ENCODE results near the gene KRT38. TPM values are rescaled to one million over a fixed set of nuclear protein-coding genes. Genes with fewer than 3 reads are reported as not detected.

KRT38 gene
- total and polyA plus RNA-seq, 2 of the 8 experiments (the other 6 are each of a cell fraction or from before 2014, with no cell fraction given), result not detected

DNA sequence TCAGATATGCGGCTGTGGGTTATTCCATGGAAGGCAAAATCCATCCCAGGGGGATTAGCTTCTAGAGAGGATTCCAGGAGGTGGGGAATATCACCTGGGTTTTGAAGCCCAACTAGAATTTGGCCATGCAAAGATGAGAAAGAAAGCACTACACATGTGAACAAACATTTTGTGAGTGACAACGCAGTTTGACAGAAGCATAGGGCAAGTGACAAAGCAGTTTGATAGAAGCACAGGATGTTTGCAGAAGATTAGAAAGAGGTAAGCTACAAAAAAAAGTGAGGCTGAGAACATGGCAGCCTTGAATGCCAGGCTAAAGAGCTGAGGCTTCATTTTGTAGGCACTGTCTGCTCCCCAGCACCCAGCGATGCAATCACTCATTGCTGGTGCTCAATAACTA, 12.3 kb upstream of the KRT38 start:
- no peaks in the 10 kb centered on the region; the same call in 1 of the 2 replicates for H3K23me2 ChIP-seq (ENCODE audit: low read depth, low read length)
- H3K27me3 ChIP-seq (replicated peaks in 1 of 4; ENCODE audit: control insufficient read depth in 3 of 4, extremely low read depth in 1 of 4, insufficient read depth in 3 of 4, low read length in 3 of 4), result no peaks in the 10 kb centered on the region
- H3K18ac ChIP-seq (ENCODE audit: extremely low read depth, low read length), result no peak overlapping the region
- no peak overlapping the region for H3K14ac ChIP-seq (ENCODE audit: insufficient read length)
- no peak overlapping the region for H3K4ac ChIP-seq (replicated peaks; ENCODE audit: insufficient read length, low read depth, low read length)
- H3K79me1 ChIP-seq (ENCODE audit: low read depth, low read length), result no peaks in the 10 kb centered on the region
- no peak overlapping the region for H2BK12ac ChIP-seq (ENCODE audit: low read depth, low read length)
- H3K4me2 ChIP-seq (ENCODE audit: insufficient read depth in 1 of 2, low read depth in 2 of 2, low read length in 2 of 2), result no peak overlapping the region
- H4K5ac ChIP-seq (ENCODE audit: insufficient read length, low read depth, low read length), result no peak overlapping the region
- FAIRE-seq (no peak), DNase-seq (ENCODE audit: low read depth in 1 of 2, low spot score in 2 of 2) (no peak)
- no peak overlapping the region for H3K9ac ChIP-seq (replicated peaks in 1 of 4; ENCODE audit: extremely low read depth in 1 of 4, low read depth in 3 of 4, low read length in 3 of 4)
- H2BK5ac ChIP-seq (ENCODE audit: low read depth, low read length), result no peak overlapping the region
- H2AFZ ChIP-seq (ENCODE audit: low read length), result no peak overlapping the region
- TF ChIP-seq KDM1A (IDR thresholded peaks at IDR 0.05; ENCODE audit: borderline replicate concordance, low read length), result no peak
- no peak for TF ChIP-seq TAF7 (optimal IDR thresholded peaks at IDR 0.05; ENCODE audit: borderline replicate concordance, low read depth, low read length)
- TF ChIP-seq POLR2A (IDR thresholded peaks at IDR 0.05; ENCODE audit: control extremely low read depth in 1 of 2, low read depth in 2 of 2, low read length in 2 of 2), result no peak
- TF ChIP-seq ASH2L (IDR thresholded peaks at IDR 0.05; ENCODE audit: low read length), result no peak
- no peak for TF ChIP-seq RAD21 (IDR thresholded peaks at IDR 0.05 in 1 of 2, conservative IDR thresholded peaks at IDR 0.05 in 1 of 2; ENCODE audit: low read depth in 2 of 2, low read length in 2 of 2)
- TF ChIP-seq CEBPB (IDR thresholded peaks at IDR 0.05; ENCODE audit: low read depth, low read length), result no peak
- no peak for TF ChIP-seq HDAC2 (IDR thresholded peaks at IDR 0.05; ENCODE audit: borderline replicate concordance in 1 of 2, low read depth in 2 of 2, low read length in 2 of 2)
- no peak for TF ChIP-seq MAFK (IDR thresholded peaks at IDR 0.05; ENCODE audit: low read depth, low read length)
- no peak overlapping the region for H3K4me3 ChIP-seq (ENCODE audit: extremely low read depth in 1 of 4, insufficient read depth in 2 of 4, low read depth in 3 of 4, low read length in 4 of 4)
- peaks cover 3 to 9% of the 10 kb centered on the region in 2 experiments; a peak in 2 of 4 replicates for H3K9me3 ChIP-seq (ENCODE audit: insufficient read depth in 2 of 2, low read depth in 1 of 2, low read length in 1 of 2)
- no peaks in the 10 kb centered on the region; a peak in 1 of 7 replicates for H3K4me1 ChIP-seq (replicated peaks in 1 of 4; ENCODE audit: control insufficient read depth in 3 of 4, insufficient read depth in 4 of 4, low read length in 3 of 4)
- H3K27ac ChIP-seq (ENCODE audit: low read depth, low read length), result no peak overlapping the region
- no peak overlapping the region for H4K8ac ChIP-seq (ENCODE audit: extremely low read depth, insufficient read depth, low read length)
- ChIA-PET CTCF (ENCODE audit: partially characterized antibody) (interaction anchor here (1.1 to 2.1 kb wide), 2 partner anchors 9 to 35 kb away, joined by 3 to 10 read pairs; no protein-coding TSS in a partner anchor), POLR2A (ENCODE audit: partially characterized antibody) (no interaction called here)
- no peaks in the 10 kb centered on the region for H3K79me2 ChIP-seq (ENCODE audit: control insufficient read depth in 1 of 2, insufficient read depth in 2 of 2, low read length in 2 of 2)
- WGBS, 2 experiments (ENCODE audit: extremely low coverage in 1 of 2, insufficient coverage in 1 of 2, insufficient read length in 1 of 2, insufficient replicate concordance in 2 of 2, low coverage in 1 of 2, low lambda C conversion rate in 2 of 2, missing lambda C conversion rate in 1 of 2), result 95% methylated on average over 3 of the region's 3 CpGs; no CpG with 5 or more reads in 1 of the 2 experiments
- H4K20me1 ChIP-seq (replicated peaks in 1 of 2; ENCODE audit: control insufficient read depth in 1 of 2, insufficient read depth in 2 of 2, low read length in 2 of 2), result no peaks in the 10 kb centered on the region
- no peak overlapping the region for H4K91ac ChIP-seq (replicated peaks; ENCODE audit: insufficient read length, low read length)
- H2BK120ac ChIP-seq (replicated peaks; ENCODE audit: low read depth, low read length), result no peak overlapping the region
- H2BK15ac ChIP-seq (ENCODE audit: low read length), result no peak overlapping the region
- H2AK5ac ChIP-seq (ENCODE audit: low read depth, low read length), result no peak overlapping the region
- H3K56ac ChIP-seq (replicated peaks; ENCODE audit: insufficient read length, low read depth, low read length), result no peak overlapping the region
- H3K36me3 ChIP-seq (ENCODE audit: control insufficient read depth in 2 of 4, insufficient read depth in 4 of 4, low read length in 3 of 4), result no peaks in the 10 kb centered on the region
- no peak overlapping the region for H3K23ac ChIP-seq (ENCODE audit: insufficient read length)
- H2BK20ac ChIP-seq (ENCODE audit: low read length), result no peak overlapping the region

Measured in H1 (cell line).